Measurements from ENCODE around the gene CDH4.
A peak's percentile ranks its signal among the peaks of the same experiment; 100 is the strongest.

The CDH4 gene

GRCh38 chr20:61599061-61599531 is 347.0 kb downstream of the CDH4 start:
- DNase-seq (ENCODE audit: low read depth): no peak
- H3K4me3 ChIP-seq (ENCODE audit: low read length): no peak overlapping the region
- peak; percentile 38 for TF ChIP-seq CTCF (conservative IDR thresholded peaks at IDR 0.05; ENCODE audit: low read depth, low read length)

GRCh38 chr20:61599541-61599992 is 347.5 kb downstream of the CDH4 start:
- no peak for DNase-seq (ENCODE audit: low read depth)
- no peak for TF ChIP-seq CTCF (conservative IDR thresholded peaks at IDR 0.05; ENCODE audit: low read depth, low read length)
- no peak overlapping the region for H3K4me3 ChIP-seq (ENCODE audit: low read length)

GRCh38 chr20:61600016-61600415 is 348.0 kb downstream of the CDH4 start:
- DNase-seq (ENCODE audit: low read depth): no peak
- H3K4me3 ChIP-seq (ENCODE audit: low read length): no peak overlapping the region
- TF ChIP-seq CTCF (conservative IDR thresholded peaks at IDR 0.05; ENCODE audit: low read depth, low read length): no peak

- TF ChIP-seq CTCF (conservative IDR thresholded peaks at IDR 0.05; ENCODE audit: low read depth, low read length): no peak
- DNase-seq (ENCODE audit: low read depth): no peak
- H3K4me3 ChIP-seq (ENCODE audit: low read length): no peak overlapping the region
These were observed 349.3 kb downstream of the CDH4 start for GRCh38 chr20:61601361-61601760.

- DNase-seq (ENCODE audit: low read depth): no peak
- no peak overlapping the region for H3K4me3 ChIP-seq (ENCODE audit: low read length)
- TF ChIP-seq CTCF (conservative IDR thresholded peaks at IDR 0.05; ENCODE audit: low read depth, low read length): no peak
These were observed 349.8 kb downstream of the CDH4 start for GRCh38 chr20:61601853-61602252.

GRCh38 chr20:61603715-61604114 is 351.7 kb downstream of the CDH4 start:
- no peak overlapping the region for H3K4me3 ChIP-seq (ENCODE audit: low read length)
- no peak for DNase-seq (ENCODE audit: low read depth)
- no peak for TF ChIP-seq CTCF (conservative IDR thresholded peaks at IDR 0.05; ENCODE audit: low read depth, low read length)

- TF ChIP-seq CTCF (conservative IDR thresholded peaks at IDR 0.05; ENCODE audit: low read depth, low read length): no peak
- no peak for DNase-seq (ENCODE audit: low read depth)
- no peak overlapping the region for H3K4me3 ChIP-seq (ENCODE audit: low read length)
These were observed 352.5 kb downstream of the CDH4 start for GRCh38 chr20:61604549-61604948.
